HUDEP-2 (cell line): ENCODE data around the gene SMIM38.

ENCODE experiments used
- DNase-seq, 76 experiments: peaks; one replicate each; lab custom pipeline; 2025; ENCODE audit not compliant: unreplicated experiment in 76 of 76; lab: John Stamatoyannopoulos, UW

SMIM38 gene

DNA sequence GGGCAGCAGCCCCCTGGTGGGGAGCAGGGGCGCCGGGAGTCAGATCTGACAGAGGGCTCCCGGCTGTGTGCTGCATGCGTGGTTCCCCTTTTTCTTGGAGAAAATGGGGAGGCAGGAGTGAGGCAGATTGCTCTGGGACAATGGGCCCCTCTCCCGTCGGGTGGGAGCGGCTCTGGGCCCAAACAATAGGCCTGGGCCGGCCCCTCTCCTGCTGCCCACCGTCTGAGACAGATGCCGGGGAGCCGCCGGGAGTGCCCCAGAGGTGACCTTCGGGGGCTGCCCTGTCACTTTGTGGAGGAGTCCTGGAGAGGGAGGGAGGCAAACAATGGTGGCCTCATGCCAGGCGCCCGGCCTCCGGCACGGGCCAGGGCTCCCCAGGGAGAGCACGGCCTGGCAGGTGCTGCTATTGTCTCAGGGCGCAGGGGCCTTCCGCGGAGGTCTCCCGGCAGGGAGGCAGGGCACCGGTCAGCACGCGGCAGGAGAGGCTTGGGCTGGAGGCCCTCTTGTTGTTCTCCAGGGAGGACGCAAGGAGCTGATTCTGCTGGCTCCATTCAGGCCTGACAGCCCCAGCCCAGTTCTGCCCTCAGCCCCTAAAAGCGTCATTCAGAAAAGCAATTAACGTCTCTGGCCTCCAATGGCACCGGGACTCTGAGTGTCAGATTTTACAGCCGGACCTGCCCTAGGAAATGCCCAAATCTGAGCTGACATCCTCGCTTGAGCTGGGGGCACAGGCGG lies 44.8 kb downstream of the SMIM38 start:
- no peak for DNase-seq

DNA sequence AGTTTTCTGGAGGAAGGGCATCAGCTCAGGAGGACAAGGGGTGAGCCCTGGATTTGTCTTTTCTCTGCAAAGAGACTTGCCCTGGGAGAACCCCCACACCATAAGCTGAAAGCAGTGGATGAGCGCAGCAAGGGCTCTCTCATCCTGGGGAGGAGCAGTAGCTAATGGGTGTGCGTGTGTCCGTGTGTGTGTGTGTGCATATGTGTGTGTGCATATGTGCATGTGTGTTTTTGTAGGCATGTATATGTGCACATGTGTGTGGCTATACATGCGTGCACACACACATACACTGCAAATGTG lies 45.3 kb downstream of the SMIM38 start:
- no peak for DNase-seq

- no peak for DNase-seq
Measured at GRCh38 chr11:69201764-69202370, 46.1 kb downstream of the SMIM38 start.

GRCh38 chr11:69202511-69203221 lies 46.9 kb downstream of the SMIM38 start:
- no peak for DNase-seq

DNA sequence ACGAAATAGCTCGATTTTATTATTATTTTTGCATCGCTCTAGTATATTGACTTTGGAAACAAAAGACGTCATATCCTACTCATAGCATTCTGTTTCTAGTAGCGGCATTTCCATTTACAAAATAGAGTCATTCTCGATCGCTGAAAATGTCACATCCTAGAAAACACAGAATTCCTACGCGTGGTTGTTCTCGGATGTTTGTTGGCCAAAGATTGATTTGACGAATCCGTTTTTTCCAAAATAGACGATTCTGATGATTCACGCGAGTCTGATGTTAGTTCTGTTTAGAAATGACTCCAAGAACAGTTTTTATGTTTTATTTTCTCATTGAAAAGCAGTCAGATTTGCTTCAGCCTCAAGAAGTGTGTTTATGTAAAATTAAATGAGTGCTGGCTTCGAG lies 47.6 kb downstream of the SMIM38 start:
- no peak for DNase-seq

GRCh38 chr11:69203901-69204245 lies 48.1 kb downstream of the SMIM38 start:
- DNase-seq, result no peak

DNA sequence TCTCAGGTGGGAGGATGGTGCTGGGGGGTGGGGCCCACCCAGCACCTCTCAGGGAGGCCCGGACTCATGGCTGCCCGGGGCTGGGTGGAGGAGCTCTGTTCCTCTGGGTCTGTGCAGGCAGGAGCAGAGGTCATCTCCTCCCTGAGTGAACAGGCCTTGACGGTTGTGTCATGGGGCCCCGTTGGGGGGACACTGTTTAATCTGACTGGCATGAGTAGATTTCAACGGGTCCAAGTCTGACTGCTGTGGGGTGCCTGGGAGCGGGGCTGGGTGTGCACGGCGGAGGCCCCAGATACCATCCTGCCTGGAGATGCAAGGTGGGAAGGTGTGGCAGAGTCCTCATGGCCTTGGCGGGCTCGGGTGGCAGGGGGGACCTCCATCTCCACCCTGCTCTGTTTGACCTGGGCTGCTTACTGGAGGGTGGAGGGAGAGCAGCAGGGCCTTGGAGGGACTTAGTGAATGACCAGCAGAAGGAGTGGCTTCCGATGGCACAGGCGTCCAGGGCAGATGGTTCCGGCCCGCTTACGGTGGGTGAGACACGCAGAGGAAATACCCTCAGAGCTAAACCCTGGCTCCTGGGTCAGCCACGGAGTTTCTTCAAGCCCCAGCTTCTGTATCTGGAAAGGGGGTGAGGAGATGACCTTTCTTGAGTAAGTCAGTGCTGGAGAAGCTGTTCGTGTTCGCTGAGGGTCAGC lies 48.7 kb downstream of the SMIM38 start:
- DNase-seq, result no peak

- DNase-seq, result no peak
Measured at GRCh38 chr11:69204941-69205742, 49.4 kb downstream of the SMIM38 start.
